ENCODE data around the gene F2RL2.

GRCh38 chr5:76622973-76623596 lies at the start of gene F2RL2:
- TF ChIP-seq, protein P1, sequence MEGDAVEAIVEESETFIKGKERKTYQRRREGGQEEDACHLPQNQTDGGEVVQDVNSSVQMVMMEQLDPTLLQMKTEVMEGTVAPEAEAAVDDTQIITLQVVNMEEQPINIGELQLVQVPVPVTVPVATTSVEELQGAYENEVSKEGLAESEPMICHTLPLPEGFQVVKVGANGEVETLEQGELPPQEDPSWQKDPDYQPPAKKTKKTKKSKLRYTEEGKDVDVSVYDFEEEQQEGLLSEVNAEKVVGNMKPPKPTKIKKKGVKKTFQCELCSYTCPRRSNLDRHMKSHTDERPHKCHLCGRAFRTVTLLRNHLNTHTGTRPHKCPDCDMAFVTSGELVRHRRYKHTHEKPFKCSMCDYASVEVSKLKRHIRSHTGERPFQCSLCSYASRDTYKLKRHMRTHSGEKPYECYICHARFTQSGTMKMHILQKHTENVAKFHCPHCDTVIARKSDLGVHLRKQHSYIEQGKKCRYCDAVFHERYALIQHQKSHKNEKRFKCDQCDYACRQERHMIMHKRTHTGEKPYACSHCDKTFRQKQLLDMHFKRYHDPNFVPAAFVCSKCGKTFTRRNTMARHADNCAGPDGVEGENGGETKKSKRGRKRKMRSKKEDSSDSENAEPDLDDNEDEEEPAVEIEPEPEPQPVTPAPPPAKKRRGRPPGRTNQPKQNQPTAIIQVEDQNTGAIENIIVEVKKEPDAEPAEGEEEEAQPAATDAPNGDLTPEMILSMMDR (conservative IDR thresholded peaks at IDR 0.05; ENCODE audit: low read depth, low read length), result no peak
- no peak for TF ChIP-seq EZH2phosphoT487 (IDR thresholded peaks at IDR 0.05; ENCODE audit: borderline replicate concordance, low read length)
